Measurements from ENCODE around the gene ARHGAP18.

Gene ARHGAP18

DNA sequence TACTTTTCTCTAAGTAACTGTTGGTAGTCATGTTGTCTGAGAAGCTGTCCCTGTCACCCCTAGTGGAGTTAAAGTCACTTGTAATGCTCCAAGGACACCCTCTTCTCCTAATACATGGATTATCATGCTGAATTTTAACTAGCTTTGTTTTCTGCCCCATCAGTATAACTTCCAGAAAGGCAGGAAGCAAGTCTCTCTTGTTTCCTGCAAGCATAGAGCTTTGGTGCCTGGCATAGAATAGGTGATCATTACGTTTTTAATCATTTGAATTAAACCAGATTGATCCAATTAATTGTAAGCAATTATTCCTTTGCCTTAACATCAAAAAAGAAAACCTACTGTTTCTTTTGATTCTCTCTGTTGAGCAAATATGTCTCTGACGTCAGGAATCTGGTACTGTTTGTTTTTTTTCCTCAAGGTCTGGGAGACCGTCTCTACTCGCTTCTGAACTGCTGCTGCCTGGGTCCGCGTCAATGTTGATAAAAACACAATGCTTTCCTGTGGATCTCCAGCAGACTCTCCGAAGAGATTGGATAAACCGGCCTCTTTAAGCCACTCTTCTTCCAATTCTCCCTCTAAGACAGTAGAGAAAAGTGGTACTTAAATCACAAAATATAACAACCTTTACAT, 71.8 kb downstream of the ARHGAP18 start:
- no peak for DNase-seq (ENCODE audit: insufficient read length, low spot score)
- FAIRE-seq: no peak
- TF ChIP-seq CTCF (IDR thresholded peaks at IDR 0.05; ENCODE audit: insufficient read depth, missing control alignments): no peak

- no peak for FAIRE-seq
Measured at GRCh38 chr6:129637340-129638054, 72.5 kb downstream of the ARHGAP18 start.

DNA sequence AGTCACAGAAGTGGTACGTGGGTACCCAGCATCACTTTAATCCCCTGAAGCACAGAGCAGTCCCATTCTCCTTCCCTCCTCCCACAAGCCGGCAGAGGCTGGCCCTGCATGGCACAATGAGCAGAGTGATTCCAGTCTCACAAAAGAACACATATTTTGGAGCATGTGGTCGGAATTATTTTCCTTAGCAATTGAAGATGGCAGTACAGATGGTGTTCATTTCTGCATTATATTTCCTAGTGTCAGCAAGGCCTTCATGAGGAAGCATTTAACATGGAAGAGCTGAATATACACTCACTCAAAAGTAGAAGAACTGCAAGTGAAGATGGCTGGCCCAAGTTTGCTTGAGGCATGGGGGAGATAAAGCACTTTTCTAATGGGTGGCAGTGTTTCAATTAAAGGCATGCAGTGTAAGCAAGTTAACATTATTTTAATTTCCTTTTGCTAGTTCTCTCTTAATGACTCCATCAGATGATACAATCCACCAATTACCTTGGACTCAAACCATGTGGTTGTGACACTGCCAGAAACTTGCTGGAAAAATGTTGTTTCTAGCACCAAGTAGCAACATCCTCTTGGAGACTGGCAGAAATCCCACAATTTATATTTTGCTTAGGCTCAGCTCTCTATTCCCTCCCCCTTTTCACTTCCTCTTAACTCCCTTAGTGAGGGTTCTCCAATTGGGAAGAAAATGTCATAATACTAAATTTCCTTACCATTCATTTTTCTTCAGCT, 74.4 kb downstream of the ARHGAP18 start:
- no peak for DNase-seq (ENCODE audit: insufficient read length, low spot score)
- TF ChIP-seq CTCF (IDR thresholded peaks at IDR 0.05; ENCODE audit: insufficient read depth, missing control alignments): no peak
- FAIRE-seq: no peak

More at GRCh38 chr6:129637340-129638054, 72.5 kb downstream of the ARHGAP18 start:
- no peak for DNase-seq (ENCODE audit: insufficient read length, low spot score)
- no peak for TF ChIP-seq CTCF (IDR thresholded peaks at IDR 0.05; ENCODE audit: insufficient read depth, missing control alignments)

GRCh38 chr6:129634411-129635230, 75.4 kb downstream of the ARHGAP18 start:
- no peak for TF ChIP-seq CTCF (IDR thresholded peaks at IDR 0.05; ENCODE audit: insufficient read depth, missing control alignments)
- DNase-seq (ENCODE audit: insufficient read length, low spot score) (no peak), FAIRE-seq (no peak)

GRCh38 chr6:129633529-129633928, 76.4 kb downstream of the ARHGAP18 start:
- DNase-seq (ENCODE audit: insufficient read length, low spot score): no peak
- no peak for TF ChIP-seq CTCF (IDR thresholded peaks at IDR 0.05; ENCODE audit: insufficient read depth, missing control alignments)
- no peak for FAIRE-seq

DNA sequence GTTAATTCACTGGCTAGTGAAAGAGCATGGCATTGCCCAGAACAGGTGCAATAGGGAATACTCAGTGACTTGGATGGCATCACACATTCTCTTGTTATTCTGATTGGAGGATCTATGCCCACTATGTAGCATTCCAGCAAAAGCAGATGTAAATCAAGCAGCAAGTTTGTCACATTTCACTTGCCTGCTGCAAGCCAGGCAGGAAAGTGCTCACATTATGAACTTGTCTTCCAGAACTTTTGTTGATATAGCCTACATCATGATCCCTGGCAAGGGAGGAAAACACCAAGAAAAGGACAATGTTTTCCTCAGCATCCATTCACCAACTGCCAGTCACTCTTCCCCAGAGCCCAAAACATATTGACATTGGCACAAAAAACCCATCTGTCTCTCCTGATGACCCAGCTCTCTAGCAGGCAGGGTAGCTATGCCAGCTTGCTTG, 77.8 kb downstream of the ARHGAP18 start:
- no peak for TF ChIP-seq CTCF (IDR thresholded peaks at IDR 0.05; ENCODE audit: insufficient read depth, missing control alignments)
- FAIRE-seq (no peak), DNase-seq (ENCODE audit: insufficient read length, low spot score) (no peak)

Data from D721Med (cell line).